SU-DHL-6 (cell line): ENCODE data around the gene ZNF862.

Experiments used
- H2AFZ ChIP-seq: fragments of 200-600 bp; sonication (generic); 2 replicates; pipeline ENCODE4 v1.6.1; 2014; ENCODE audit warnings: low read depth, mild to moderate bottlenecking, moderate library complexity, mixed read lengths, antibody characterized with exemption, low read length; ENCODE audit not compliant: severe bottlenecking
- H3F3A ChIP-seq: fragments of 200-600 bp; shearing (Covaris generic); 2 replicates; pipeline ENCODE4 v1.6.0; 2016; ENCODE audit warnings: antibody characterized with exemption, mild to moderate bottlenecking; ENCODE audit not compliant: insufficient read depth
- H3K27ac ChIP-seq: fragments of 200-600 bp; sonication (generic); 2 replicates; pipeline ENCODE4 v1.5.1; 2016; ENCODE audit warnings: low read depth, mild to moderate bottlenecking, low read length, moderate library complexity, mixed read lengths
- H3K27me3 ChIP-seq: fragments of 200-600 bp; sonication (generic), shearing (Covaris generic); 2 replicates; pipeline ENCODE4 v1.6.0; 2014; ENCODE audit warnings: mild to moderate bottlenecking, low read length
- H3K36me3 ChIP-seq: fragments of 200-600 bp; sonication (generic); 2 replicates; pipeline ENCODE4 v1.6.1; 2014; ENCODE audit warnings: mild to moderate bottlenecking, low read length, mixed read lengths
- H3K4me2 ChIP-seq: fragments of 300-600, 200-600 bp; shearing (Covaris generic), sonication (generic); 2 replicates; pipeline ENCODE4 v1.6.0; 2014; ENCODE audit warnings: low read length, low read depth, mild to moderate bottlenecking; ENCODE audit not compliant: poor library complexity, severe bottlenecking
- H3K4me3 ChIP-seq: fragments of 200-600 bp; sonication (generic); 2 replicates; pipeline ENCODE4 v1.5.1; 2014; ENCODE audit warnings: antibody characterized with exemption, low read length, mild to moderate bottlenecking, mixed read lengths; ENCODE audit not compliant: insufficient read depth, poor library complexity, severe bottlenecking
- H3K79me2 ChIP-seq: fragments of 200-600 bp; sonication (generic); 2 replicates; pipeline ENCODE4 v1.6.1; 2014; ENCODE audit warnings: mild to moderate bottlenecking, low read length, moderate library complexity; ENCODE audit not compliant: insufficient read depth
- H3K9ac ChIP-seq: fragments of 200-600 bp; sonication (generic); 2 replicates; pipeline ENCODE4 v1.7.0; 2014; ENCODE audit warnings: mild to moderate bottlenecking, low read length
- H3K9me2 ChIP-seq: fragments of 200-600 bp; sonication (generic); replicated peaks from 2 replicates; pipeline ENCODE4 v1.6.1; 2014; ENCODE audit warnings: low read length; ENCODE audit not compliant: insufficient read depth
- H3K9me3 ChIP-seq: fragments of 200-600 bp; sonication (generic); 2 replicates; pipeline ENCODE4 v1.6.1; 2014; ENCODE audit warnings: low read length, mixed read lengths; ENCODE audit not compliant: insufficient read depth
- H4K20me1 ChIP-seq: fragments of 200-600 bp; sonication (generic); 2 replicates; pipeline ENCODE4 v1.6.1; 2014; ENCODE audit warnings: low read depth, mild to moderate bottlenecking, antibody characterized with exemption, low read length, moderate library complexity, mixed read lengths
- CTCF ChIP-seq: fragments of 200-600 bp; sonication (generic); IDR thresholded peaks from one replicate; pipeline ENCODE4 v1.5.1; 2017; ENCODE audit warnings: antibody characterized with exemption, mild to moderate bottlenecking, low read length, moderate library complexity; ENCODE audit not compliant: insufficient read depth, poor library complexity, severe bottlenecking
- EZH2phosphoT487 ChIP-seq: fragments of 200-600 bp; sonication (generic), shearing (Covaris generic); conservative IDR thresholded peaks from 2 replicates; pipeline ENCODE4 v1.6.1; 2018; ENCODE audit warnings: mild to moderate bottlenecking, antibody characterized with exemption, low read length, moderate library complexity, mixed read lengths

Gene ZNF862

GRCh38 chr7:149880638-149881311 lies 42.6 kb downstream of the ZNF862 start:
- no peak overlapping the region for H2AFZ ChIP-seq
- no peak for TF ChIP-seq CTCF
- no peak for TF ChIP-seq EZH2phosphoT487
- H4K20me1 ChIP-seq = no peaks in the 10 kb centered on the region
- H3K9me3 ChIP-seq = no peaks in the 10 kb centered on the region
- no peaks in the 10 kb centered on the region for H3F3A ChIP-seq
- H3K27me3 ChIP-seq = no peaks in the 10 kb centered on the region
- no peak overlapping the region for H3K9ac ChIP-seq
- no peak overlapping the region for H3K27ac ChIP-seq
- H3K79me2 ChIP-seq = no peaks in the 10 kb centered on the region
- no peak overlapping the region for H3K4me2 ChIP-seq
- no peak overlapping the region for H3K4me3 ChIP-seq
- no peaks in the 10 kb centered on the region for H3K36me3 ChIP-seq
- no peaks in the 10 kb centered on the region for H3K9me2 ChIP-seq

GRCh38 chr7:149881328-149882247 lies 43.4 kb downstream of the ZNF862 start:
- H2AFZ ChIP-seq = no peak overlapping the region
- no peaks in the 10 kb centered on the region for H3K36me3 ChIP-seq
- H3K27ac ChIP-seq = no peak overlapping the region

GRCh38 chr7:149882248-149883047 lies 44.3 kb downstream of the ZNF862 start:
- Histone ChIP-seq H3K79me2 (no peaks in the 10 kb centered on the region), H3K27me3 (no peaks in the 10 kb centered on the region), H3K36me3 (no peaks in the 10 kb centered on the region), H3K9me2 (no peaks in the 10 kb centered on the region), H3K4me3 (no peak overlapping the region), H3K9me3 (no peaks in the 10 kb centered on the region), H3K27ac (no peak overlapping the region), H4K20me1 (no peaks in the 10 kb centered on the region), H3K9ac (no peak overlapping the region), H3F3A (no peaks in the 10 kb centered on the region), H3K4me2 (no peak overlapping the region), H2AFZ (no peak overlapping the region)
- no peak for TF ChIP-seq EZH2phosphoT487
- TF ChIP-seq CTCF = no peak

More at GRCh38 chr7:149881328-149882247, 43.4 kb downstream of the ZNF862 start:
- Histone ChIP-seq H3F3A (no peaks in the 10 kb centered on the region), H3K9me3 (no peaks in the 10 kb centered on the region), H3K27me3 (no peaks in the 10 kb centered on the region), H3K4me3 (no peak overlapping the region), H3K79me2 (no peaks in the 10 kb centered on the region), H3K9ac (no peak overlapping the region), H3K9me2 (no peaks in the 10 kb centered on the region), H3K4me2 (no peak overlapping the region), H4K20me1 (no peaks in the 10 kb centered on the region)
- TF ChIP-seq EZH2phosphoT487 (no peak), CTCF (no peak)
